GM21367 (cell line): ENCODE measurements around the gene CASP10.
A peak's percentile ranks its signal among the peaks of the same experiment; 100 is the strongest.
"Not testable (repeated sequence)": the region's sequence is repeated elsewhere in the genome, so short reads cannot be mapped to it uniquely, and the experiment has no call there.

Experiments used
- ATAC-seq: cut with Tn5 transposase; IDR thresholded peaks from one replicate; pipeline ENCODE4 v1.9.1; 2021; ENCODE audit not compliant: unreplicated experiment

Gene CASP10, protein sequence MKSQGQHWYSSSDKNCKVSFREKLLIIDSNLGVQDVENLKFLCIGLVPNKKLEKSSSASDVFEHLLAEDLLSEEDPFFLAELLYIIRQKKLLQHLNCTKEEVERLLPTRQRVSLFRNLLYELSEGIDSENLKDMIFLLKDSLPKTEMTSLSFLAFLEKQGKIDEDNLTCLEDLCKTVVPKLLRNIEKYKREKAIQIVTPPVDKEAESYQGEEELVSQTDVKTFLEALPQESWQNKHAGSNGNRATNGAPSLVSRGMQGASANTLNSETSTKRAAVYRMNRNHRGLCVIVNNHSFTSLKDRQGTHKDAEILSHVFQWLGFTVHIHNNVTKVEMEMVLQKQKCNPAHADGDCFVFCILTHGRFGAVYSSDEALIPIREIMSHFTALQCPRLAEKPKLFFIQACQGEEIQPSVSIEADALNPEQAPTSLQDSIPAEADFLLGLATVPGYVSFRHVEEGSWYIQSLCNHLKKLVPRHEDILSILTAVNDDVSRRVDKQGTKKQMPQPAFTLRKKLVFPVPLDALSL

GRCh38 chr2:201182650-201183364 is at the start of gene CASP10:
CASP10 (plus strand) TSS chr2:201183141; CDS start chr2:201185778, 2,637 bp downstream.
- peak; percentile 75 for ATAC-seq

GRCh38 chr2:201135386-201135785 is 47.6 kb upstream of the CASP10 start:
- no peak for ATAC-seq

GRCh38 chr2:201136889-201137321 is 46.0 kb upstream of the CASP10 start:
- no peak for ATAC-seq

GRCh38 chr2:201137505-201138400 is 45.2 kb upstream of the CASP10 start:
- no peak for ATAC-seq

- ATAC-seq = no peak
Measured at GRCh38 chr2:201138401-201138970, 44.5 kb upstream of the CASP10 start.

DNA sequence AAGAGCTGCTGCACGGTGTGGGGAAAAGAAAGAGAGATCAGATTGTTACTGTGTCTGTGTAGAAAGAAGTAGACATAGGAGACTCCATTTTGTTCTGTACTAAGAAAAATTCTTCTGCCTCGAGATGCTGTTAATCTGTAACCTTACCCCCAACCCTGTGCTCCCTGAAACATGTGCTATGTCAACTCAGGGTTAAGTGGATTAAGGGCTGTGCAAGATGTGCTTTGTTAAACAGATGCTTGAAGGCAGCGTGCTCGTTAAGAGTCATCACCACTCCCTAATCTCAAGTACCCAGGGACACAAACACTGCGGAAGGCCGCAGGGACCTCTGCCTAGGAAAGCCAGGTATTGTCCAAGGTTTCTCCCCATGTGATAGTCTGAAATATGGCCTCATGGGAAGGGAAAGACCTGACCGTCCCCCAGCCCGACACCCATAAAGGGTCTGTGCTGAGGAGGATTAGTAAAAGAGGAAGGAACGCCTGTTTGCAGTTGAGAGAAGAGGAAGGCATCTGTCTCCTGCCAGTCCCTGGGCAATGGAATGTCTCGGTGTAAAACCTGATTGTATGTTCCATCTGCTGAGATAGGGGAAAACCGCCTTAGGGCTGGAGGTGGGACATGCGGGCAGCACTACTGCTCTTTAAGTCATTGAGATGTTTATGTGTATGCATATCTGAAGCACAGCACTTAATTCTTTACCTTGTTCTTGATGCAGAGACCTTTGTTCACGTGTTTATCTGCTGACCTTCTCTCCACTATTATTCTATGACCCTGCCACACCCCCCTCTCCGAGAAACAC is 43.8 kb upstream of the CASP10 start:
- ATAC-seq = not testable (repeated sequence)

GRCh38 chr2:201139836-201140604 is 42.9 kb upstream of the CASP10 start:
- ATAC-seq = no peak

GRCh38 chr2:201144101-201145051 is 38.6 kb upstream of the CASP10 start:
- ATAC-seq = no peak

GRCh38 chr2:201148434-201148990 is 34.4 kb upstream of the CASP10 start:
- no peak for ATAC-seq

DNA sequence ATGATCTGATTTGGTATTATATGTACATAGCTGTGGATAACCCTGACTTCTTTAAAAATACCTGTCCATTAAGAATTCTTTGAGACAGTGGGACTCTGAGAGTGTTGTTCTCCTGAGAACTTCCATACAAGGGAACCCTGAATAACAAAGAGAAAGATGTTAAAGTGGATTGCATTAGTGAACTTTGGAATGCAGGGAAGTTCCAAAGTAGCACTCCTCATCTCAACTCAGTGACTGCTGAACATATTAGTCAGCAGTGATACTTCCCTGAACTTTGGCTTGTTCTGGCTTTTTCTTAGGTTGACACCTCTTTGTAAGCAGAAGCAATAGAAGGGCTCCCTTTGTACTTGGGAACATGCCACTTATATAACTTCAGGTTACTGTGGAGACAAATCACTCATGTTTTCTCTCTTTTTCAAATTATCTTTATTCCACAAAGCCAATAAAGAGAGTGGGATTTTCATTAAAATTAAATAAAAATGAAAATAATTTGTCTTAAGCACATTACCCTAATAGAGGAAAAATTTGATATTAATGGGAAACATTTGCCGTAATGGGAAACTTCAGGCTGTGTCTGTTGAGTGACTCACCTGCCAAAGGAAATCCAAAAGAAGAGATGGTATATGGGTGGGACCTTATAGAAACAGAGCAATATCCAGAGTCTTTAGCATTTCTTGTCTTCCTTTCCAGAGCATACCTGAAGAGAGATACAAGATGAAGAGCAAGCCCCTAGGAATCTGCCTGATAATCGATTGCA is 33.7 kb upstream of the CASP10 start:
- no peak for ATAC-seq

DNA sequence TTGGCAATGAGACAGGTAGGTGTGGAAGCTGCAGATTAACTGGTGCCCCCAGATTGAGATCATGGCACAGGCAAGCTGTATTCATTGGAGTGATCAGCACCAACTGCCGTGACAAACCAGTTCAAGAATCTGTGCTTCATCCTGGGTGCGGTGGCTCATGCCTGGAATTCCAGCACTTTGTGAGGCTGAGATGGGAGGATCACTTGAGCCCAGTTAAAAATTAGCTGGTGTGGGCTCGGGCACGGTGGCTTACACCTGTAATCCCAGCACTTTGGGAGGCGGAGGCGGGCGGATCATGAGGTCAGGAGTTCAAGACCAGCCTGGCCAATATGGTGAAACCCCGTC is 33.1 kb upstream of the CASP10 start:
- ATAC-seq = not testable (repeated sequence)

DNA sequence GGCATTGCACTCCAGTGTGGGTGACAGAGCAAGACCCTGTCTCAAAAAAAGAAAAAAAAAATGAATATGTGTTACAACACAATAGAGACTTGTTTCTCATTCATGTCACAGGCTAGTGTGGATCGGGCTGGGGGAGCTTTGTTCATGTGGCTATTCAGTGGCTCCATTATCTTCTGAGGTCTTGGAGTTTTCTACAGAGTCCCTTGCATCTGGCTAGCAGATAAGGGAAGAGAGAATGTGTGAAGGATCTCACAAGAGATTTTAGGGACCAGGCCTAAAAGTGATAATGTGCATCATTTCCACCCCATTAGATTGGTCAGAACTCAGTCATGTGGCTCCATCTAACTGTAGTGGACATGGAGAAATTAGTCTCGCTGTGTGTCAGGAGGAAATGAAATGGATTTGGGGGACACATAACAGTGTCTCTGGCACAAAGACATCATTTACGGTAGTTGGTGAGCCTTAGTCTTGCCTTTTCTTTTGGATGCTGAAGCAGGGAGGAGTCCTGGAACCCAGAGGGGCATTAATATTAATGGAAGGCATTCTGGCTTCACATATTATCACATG is 32.4 kb upstream of the CASP10 start:
- no peak for ATAC-seq

GRCh38 chr2:201151127-201151981 is 31.6 kb upstream of the CASP10 start:
- ATAC-seq = no peak

GRCh38 chr2:201152517-201152916 is 30.4 kb upstream of the CASP10 start:
- ATAC-seq = no peak

DNA sequence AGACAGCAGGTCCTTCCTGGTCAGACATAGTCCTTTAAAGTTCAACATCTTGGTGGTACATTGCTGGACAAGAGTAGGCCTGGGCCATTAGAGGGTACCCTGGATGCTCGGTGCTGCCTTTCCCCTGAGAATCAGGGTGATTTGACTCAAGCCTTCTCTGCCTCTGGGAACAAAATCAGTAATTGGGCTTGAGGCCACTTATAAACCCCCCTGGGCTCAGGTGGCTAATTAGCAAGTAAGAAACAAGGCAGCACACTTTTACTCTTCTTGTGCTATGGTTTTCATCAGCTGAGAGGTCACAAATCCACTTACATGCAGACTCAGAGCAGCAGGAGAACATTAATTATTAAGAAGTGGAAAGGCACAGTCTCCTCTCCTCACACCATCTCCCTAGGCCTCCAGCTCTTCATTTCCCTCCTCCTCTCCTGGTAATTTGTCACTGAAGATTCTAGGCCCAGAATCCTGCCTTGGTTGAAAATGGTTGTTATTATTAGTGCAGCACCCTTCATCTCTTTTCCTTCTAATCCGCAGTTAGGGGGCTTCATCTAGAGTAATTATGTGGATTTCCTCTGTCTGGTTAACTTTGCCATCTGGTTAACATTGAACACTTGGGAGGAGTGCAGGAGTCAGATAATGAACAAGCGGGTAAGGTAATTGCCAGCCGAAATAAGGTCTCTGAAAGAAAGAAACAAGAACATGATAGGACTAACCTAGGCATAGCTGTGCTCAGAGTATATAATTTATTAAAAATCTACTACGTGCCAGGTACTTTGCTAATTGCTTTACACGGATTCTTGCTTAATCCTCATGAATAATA is 29.7 kb upstream of the CASP10 start:
- no peak for ATAC-seq
